Lower lobe of right lung (tissue), 2 donors: ENCODE measurements around the gene ANKRD36C. TPM values are rescaled to one million over a fixed set of nuclear protein-coding genes. Genes with fewer than 3 reads are reported as not detected.
A peak's percentile ranks its signal among the peaks of the same experiment; 100 is the strongest.
"Not testable (repeated sequence)": the region's sequence is repeated elsewhere in the genome, so short reads cannot be mapped to it uniquely, and the experiment has no call there.

Experiments
- ATAC-seq, 2 donors: fragments of 200-7000 bp; cut with Tn5 transposase; one replicate each; pipeline ENCODE4 v1.9.1; 2020 to 2022; ENCODE audit warnings: mild to moderate bottlenecking in 2 of 2, moderate library complexity in 2 of 2
- DNase-seq: peaks from one replicate; pipeline ENCODE4 v3.0.0-alpha.2; 2020
- H3K27ac ChIP-seq: fragments of 200-600 bp; one replicate; pipeline ENCODE4 v1.8.0; 2022
- H3K27me3 ChIP-seq: fragments of 200-600 bp; one replicate; pipeline ENCODE4 v1.8.0; 2022; ENCODE audit warnings: low read depth
- H3K36me3 ChIP-seq: fragments of 200-600 bp; one replicate; pipeline ENCODE4 v1.8.0; 2022; ENCODE audit warnings: mild to moderate bottlenecking
- H3K4me1 ChIP-seq: fragments of 200-600 bp; one replicate; pipeline ENCODE4 v1.8.0; 2022
- H3K4me3 ChIP-seq: fragments of 200-600 bp; one replicate; pipeline ENCODE4 v1.8.0; 2022; ENCODE audit warnings: mild to moderate bottlenecking
- H3K9me3 ChIP-seq: fragments of 200-600 bp; one replicate; pipeline ENCODE4 v1.8.0; 2022
- CTCF ChIP-seq: fragments of 200-600 bp; IDR thresholded peaks from one replicate; pipeline ENCODE4 v1.8.0; 2022; ENCODE audit warnings: antibody characterized with exemption, mild to moderate bottlenecking
- intact Hi-C: fragments of 100-400 bp; cut with DNase I; formaldehyde crosslinking; loops from one replicate; pipeline ENCODE4 v1.11.0; 2022
- long read RNA-seq: library from polyadenylated mRNA; unstranded; transcript quantifications from one replicate; pipeline ENCODE4 v2.0.0, GENCODE V29; 2021
- total RNA-seq: library from RNA; stranded (reverse); fragmentation: NEBNext Ultra II Directional; extraction: Animal tissue kit (Norgen Biotek cat#: 25700); gene quantifications from one replicate; pipeline ENCODE4 v1.2.1, GENCODE V29; 2021
- donor health status: DM: no; HTN: yes; CAD: no; lungs with severe emphysema.

ANKRD36C gene
- total RNA-seq: 22.2 TPM
- long read RNA-seq, partial matches to known transcripts: 8 of 25 reads
- long read RNA-seq, other reads (novel, unspliced or antisense): 17 of 25 reads

GRCh38 chr2:95991351-95992094, at the start of gene ANKRD36C:
Gene ANKRD36C (minus strand): TSS chr2:95991824. CDS start chr2:95991708, 116 bp downstream.
- peak within 1 kb of the TSS; percentile 87 for H3K27ac ChIP-seq
- H3K36me3 ChIP-seq, H3K27me3 ChIP-seq, H3K9me3 ChIP-seq, intact Hi-C loops, DNase-seq, H3K4me1 ChIP-seq: not testable (repeated sequence)
- ATAC-seq: peak; percentile 97 to 98
- H3K4me3 ChIP-seq: peak within 1 kb of the TSS; percentile 72

GRCh38 chr2:96035554-96035953, 43.9 kb upstream of the ANKRD36C start:
- H3K36me3 ChIP-seq, ATAC-seq, H3K9me3 ChIP-seq, H3K27ac ChIP-seq, H3K4me3 ChIP-seq, DNase-seq, intact Hi-C loops, H3K4me1 ChIP-seq, H3K27me3 ChIP-seq: not testable (repeated sequence)

GRCh38 chr2:96034792-96035191, 43.2 kb upstream of the ANKRD36C start, which contains the start of gene GPAT2:
Gene GPAT2 (minus strand): TSS chr2:96034916. CDS start chr2:96032359, 2,557 bp downstream.
- H3K27ac ChIP-seq, DNase-seq, H3K36me3 ChIP-seq, intact Hi-C loops, H3K4me1 ChIP-seq, H3K27me3 ChIP-seq, H3K4me3 ChIP-seq, H3K9me3 ChIP-seq: not testable (repeated sequence)
- peak; percentile 53 to 74 for ATAC-seq

GRCh38 chr2:96033997-96034396, 42.4 kb upstream of the ANKRD36C start:
- H3K9me3 ChIP-seq, H3K4me1 ChIP-seq, H3K4me3 ChIP-seq, H3K27ac ChIP-seq, DNase-seq, H3K27me3 ChIP-seq, intact Hi-C loops, H3K36me3 ChIP-seq: not testable (repeated sequence)
- peak in 1 of 2 donors; percentile 16 for ATAC-seq

GRCh38 chr2:96027725-96028325, 36.2 kb upstream of the ANKRD36C start:
- H3K4me1 ChIP-seq, intact Hi-C loops, H3K27ac ChIP-seq, ATAC-seq, H3K4me3 ChIP-seq, H3K9me3 ChIP-seq, H3K36me3 ChIP-seq, H3K27me3 ChIP-seq, DNase-seq: not testable (repeated sequence)

- H3K27ac ChIP-seq, H3K27me3 ChIP-seq, H3K9me3 ChIP-seq, H3K4me1 ChIP-seq, DNase-seq, H3K4me3 ChIP-seq, H3K36me3 ChIP-seq, ATAC-seq, intact Hi-C loops: not testable (repeated sequence)
Observed at GRCh38 chr2:96025755-96026154, 34.1 kb upstream of the ANKRD36C start.

- intact Hi-C loops: no loop called here
- Histone ChIP-seq H3K27me3 (no peaks in the 10 kb centered on the region), H3K36me3 (no peaks in the 10 kb centered on the region), H3K27ac (no peak overlapping the region), H3K9me3 (no peaks in the 10 kb centered on the region), H3K4me1 (no peaks in the 10 kb centered on the region), H3K4me3 (no peak overlapping the region)
- ATAC-seq (no peak), DNase-seq (no peak)
- no peak for TF ChIP-seq CTCF
Observed at GRCh38 chr2:96025194-96025492, 33.5 kb upstream of the ANKRD36C start.

GRCh38 chr2:96024336-96025193, 32.9 kb upstream of the ANKRD36C start:
- no peak for DNase-seq
- no peak overlapping the region for H3K27ac ChIP-seq
- H3K4me3 ChIP-seq: no peak overlapping the region
- no peak for ATAC-seq
- no peaks in the 10 kb centered on the region for H3K4me1 ChIP-seq
- intact Hi-C loops: no loop called here
- H3K36me3 ChIP-seq: no peaks in the 10 kb centered on the region
- H3K9me3 ChIP-seq: no peaks in the 10 kb centered on the region
- H3K27me3 ChIP-seq: no peaks in the 10 kb centered on the region
- TF ChIP-seq CTCF: no peak

GRCh38 chr2:96023701-96024100, 32.1 kb upstream of the ANKRD36C start:
- ATAC-seq, intact Hi-C loops, DNase-seq, H3K27ac ChIP-seq, H3K9me3 ChIP-seq, H3K4me1 ChIP-seq, H3K36me3 ChIP-seq, H3K27me3 ChIP-seq, H3K4me3 ChIP-seq: not testable (repeated sequence)
